ENCODE data around the gene APMAP. TPM values are rescaled to one million over a fixed set of nuclear protein-coding genes. Genes with fewer than 3 reads are reported as not detected.

APMAP gene
- total RNA-seq, 1 experiment from 2014 or later: 67.8 TPM

- Mint-ChIP-seq H3K4me1 (no peaks in the 10 kb centered on the region), H3K9me3 (peaks cover 8 to 10% of the 10 kb centered on the region in 2 experiments), H3K36me3 (ENCODE audit: insufficient read depth in 1 of 3, low read depth in 3 of 3) (peaks cover 39 to 68% (median 53%) of the 10 kb centered on the region in 3 experiments), H3K4me3 (no peak overlapping the region), H3K27me3 (ENCODE audit: low read depth) (no peaks in the 10 kb centered on the region), H3K27ac (no peak overlapping the region; a peak in 1 of 7 replicates)
- H3K79me2 ChIP-seq (ENCODE audit: insufficient read depth, low read length): no peaks in the 10 kb centered on the region
- H3K23me2 ChIP-seq (ENCODE audit: insufficient read length, low read depth, low read length, poor library complexity, severe bottlenecking): no peaks in the 10 kb centered on the region
- no peaks in the 10 kb centered on the region for H3K79me1 ChIP-seq (ENCODE audit: insufficient read depth, low read depth, low read length, poor library complexity, severe bottlenecking)
- no peak overlapping the region for H2AFZ ChIP-seq (ENCODE audit: low read length)
- H2BK15ac ChIP-seq (ENCODE audit: low read depth, low read length): no peak overlapping the region
- no peak overlapping the region for H3K18ac ChIP-seq (ENCODE audit: insufficient read length, low read depth, low read length)
- H2BK20ac ChIP-seq (ENCODE audit: low read depth, low read length, poor library complexity, severe bottlenecking): no peak overlapping the region
- no peak overlapping the region for H4K91ac ChIP-seq (ENCODE audit: insufficient read length, low read depth, low read length)
- peak; percentile 12 for DNase-seq
- H4K8ac ChIP-seq (replicated peaks; ENCODE audit: insufficient read length, low read depth, low read length): no peak overlapping the region
- TF ChIP-seq, protein P1, sequence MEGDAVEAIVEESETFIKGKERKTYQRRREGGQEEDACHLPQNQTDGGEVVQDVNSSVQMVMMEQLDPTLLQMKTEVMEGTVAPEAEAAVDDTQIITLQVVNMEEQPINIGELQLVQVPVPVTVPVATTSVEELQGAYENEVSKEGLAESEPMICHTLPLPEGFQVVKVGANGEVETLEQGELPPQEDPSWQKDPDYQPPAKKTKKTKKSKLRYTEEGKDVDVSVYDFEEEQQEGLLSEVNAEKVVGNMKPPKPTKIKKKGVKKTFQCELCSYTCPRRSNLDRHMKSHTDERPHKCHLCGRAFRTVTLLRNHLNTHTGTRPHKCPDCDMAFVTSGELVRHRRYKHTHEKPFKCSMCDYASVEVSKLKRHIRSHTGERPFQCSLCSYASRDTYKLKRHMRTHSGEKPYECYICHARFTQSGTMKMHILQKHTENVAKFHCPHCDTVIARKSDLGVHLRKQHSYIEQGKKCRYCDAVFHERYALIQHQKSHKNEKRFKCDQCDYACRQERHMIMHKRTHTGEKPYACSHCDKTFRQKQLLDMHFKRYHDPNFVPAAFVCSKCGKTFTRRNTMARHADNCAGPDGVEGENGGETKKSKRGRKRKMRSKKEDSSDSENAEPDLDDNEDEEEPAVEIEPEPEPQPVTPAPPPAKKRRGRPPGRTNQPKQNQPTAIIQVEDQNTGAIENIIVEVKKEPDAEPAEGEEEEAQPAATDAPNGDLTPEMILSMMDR (conservative IDR thresholded peaks at IDR 0.05): no peak
- no peaks in the 10 kb centered on the region for H4K20me1 ChIP-seq (ENCODE audit: control insufficient read depth, insufficient read depth, insufficient read length)
- no peak overlapping the region for H2BK120ac ChIP-seq (ENCODE audit: low read depth, low read length, poor library complexity, severe bottlenecking)
- H3K27ac ChIP-seq (ENCODE audit: insufficient read length, low read depth, low read length): no peak overlapping the region
- no peak overlapping the region for H2AK5ac ChIP-seq (ENCODE audit: insufficient read length, low read length)
- no peak overlapping the region for H2BK12ac ChIP-seq (ENCODE audit: insufficient read length, low read depth, low read length)
- H3K9me3 ChIP-seq (ENCODE audit: control insufficient read depth, low read depth, low read length): peaks cover 3% of the 10 kb centered on the region
- no CpG with 5 or more reads among the region's 6 CpGs for WGBS (ENCODE audit: extremely low coverage, insufficient read length, low lambda C conversion rate)
- H3T11ph ChIP-seq (ENCODE audit: low read length): no peak overlapping the region
- no peak overlapping the region for H3K23ac ChIP-seq (ENCODE audit: insufficient read length, low read depth, low read length)
- no peak overlapping the region for H3K4ac ChIP-seq (ENCODE audit: low read depth, low read length)
- H3K4me2 ChIP-seq (ENCODE audit: insufficient read depth, insufficient read length, low read length): no peak overlapping the region
- H2BK5ac ChIP-seq (ENCODE audit: insufficient read length, low read length): no peak overlapping the region
- H3K56ac ChIP-seq (ENCODE audit: insufficient read length, low read depth, low read length): no peak overlapping the region
- no peak overlapping the region for H4K5ac ChIP-seq (ENCODE audit: insufficient read length, low read depth, low read length)
- H3K4me1 ChIP-seq (ENCODE audit: insufficient read depth, low read length): no peaks in the 10 kb centered on the region
- H3K27me3 ChIP-seq (ENCODE audit: insufficient read depth, low read length): no peaks in the 10 kb centered on the region
- no peak overlapping the region for H3K9ac ChIP-seq (ENCODE audit: extremely low read depth, insufficient read length, low read length)
- no peak overlapping the region for H3K14ac ChIP-seq (ENCODE audit: insufficient read depth, low read length)
Observed at GRCh38 chr20:24971376-24972101, 21.0 kb downstream of the APMAP start.
